GM23248 (cell line): Measurements from ENCODE around the gene CDKAL1. TPM values are rescaled to one million over a fixed set of nuclear protein-coding genes. Genes with fewer than 3 reads are reported as not detected.

Source experiments
- DNase-seq: peaks from one replicate; pipeline ENCODE4 v3.0.0-alpha.2; 2015
- H2AFZ ChIP-seq: fragments of 200-600 bp; sonication (generic); 2 replicates; pipeline ENCODE4 v1.6.1; 2016; ENCODE audit warnings: antibody characterized with exemption
- H3F3A ChIP-seq: fragments of 200-600 bp; sonication (generic); 2 replicates; pipeline ENCODE4 v1.6.1; 2016; ENCODE audit warnings: mild to moderate bottlenecking, antibody characterized with exemption, mixed run types; ENCODE audit not compliant: insufficient read depth
- H3K27ac ChIP-seq: fragments of 200-600 bp; sonication (generic); 2 replicates; pipeline ENCODE4 v1.5.1; 2016; ENCODE audit warnings: mild to moderate bottlenecking
- H3K27me3 ChIP-seq: fragments of 200-600 bp; sonication (generic); replicated peaks from 2 replicates; pipeline ENCODE4 v1.6.1; 2016; ENCODE audit warnings: mild to moderate bottlenecking; ENCODE audit not compliant: insufficient read depth
- H3K36me3 ChIP-seq: fragments of 200-600 bp; sonication (generic); 2 replicates; pipeline ENCODE4 v1.6.1; 2016; ENCODE audit warnings: low read depth, mild to moderate bottlenecking
- H3K4me1 ChIP-seq: fragments of 200-600 bp; sonication (generic); 2 replicates; pipeline ENCODE4 v1.6.1; 2016; ENCODE audit warnings: mild to moderate bottlenecking; ENCODE audit not compliant: insufficient read depth
- H3K4me2 ChIP-seq: fragments of 200-600 bp; sonication (generic); one replicate; pipeline ENCODE4 v1.6.1; 2016; ENCODE audit warnings: mild to moderate bottlenecking; ENCODE audit not compliant: unreplicated experiment
- H3K4me3 ChIP-seq: fragments of 200-600 bp; sonication (generic); 2 replicates; pipeline ENCODE4 v1.5.1; 2016; ENCODE audit warnings: mild to moderate bottlenecking
- H3K79me2 ChIP-seq: fragments of 200-600 bp; sonication (generic); 2 replicates; pipeline ENCODE4 v1.6.1; 2016; ENCODE audit warnings: mild to moderate bottlenecking; ENCODE audit not compliant: insufficient read depth
- H3K9ac ChIP-seq: fragments of 200-600 bp; sonication (generic); 2 replicates; pipeline ENCODE4 v1.6.1; 2016; ENCODE audit warnings: mild to moderate bottlenecking
- H3K9me2 ChIP-seq: fragments of 200-600 bp; sonication (generic); 2 replicates; pipeline ENCODE4 v1.6.1; 2016; ENCODE audit warnings: mixed run types, mild to moderate bottlenecking, moderate library complexity; ENCODE audit not compliant: insufficient read depth
- H3K9me3 ChIP-seq: fragments of 200-600 bp; sonication (generic); one replicate; pipeline ENCODE4 v1.6.1; 2017; ENCODE audit warnings: low read depth
- H4K20me1 ChIP-seq: fragments of 200-600 bp; sonication (generic); 2 replicates; pipeline ENCODE4 v1.6.0; 2016; ENCODE audit not compliant: insufficient read depth
- EZH2 ChIP-seq: fragments of 200-600 bp; sonication (generic); IDR thresholded peaks from 2 replicates; pipeline ENCODE4 v1.6.1; 2018; ENCODE audit warnings: antibody characterized with exemption, mild to moderate bottlenecking; ENCODE audit not compliant: insufficient read depth, poor library complexity, severe bottlenecking
- EZH2phosphoT487 ChIP-seq: fragments of 200-600 bp; sonication (generic); IDR thresholded peaks from 2 replicates; pipeline ENCODE4 v1.6.1; 2018; ENCODE audit warnings: antibody characterized with exemption, moderate library complexity, mild to moderate bottlenecking, low read depth; ENCODE audit not compliant: insufficient read depth
- WGBS, 2 experiments: methylation state at CpG; one replicate each; pipeline ENCODE4 v1.1.6; 2015 to 2017; ENCODE audit warnings: low lambda C conversion rate in 2 of 2, low coverage in 1 of 2; ENCODE audit errors: missing lambda C conversion rate in 2 of 2; 5-methylcytosine and 5-hydroxymethylcytosine counted together
- in situ Hi-C: fragments of 300-500 bp; cut with MboI; formaldehyde crosslinking; loops from 2 replicates; pipeline ENCODE4 v1.15.0; 2020
- polyA plus RNA-seq: library from polyadenylated mRNA; unstranded; fragments of >200 nt; fragmentation: Nextera tagmentation; extraction: Ambion mirVana; gene quantifications from 2 replicates; pipeline ENCODE4 v1.2.1, GENCODE V29; 2016
- total RNA-seq: library from RNA; depleted of rRNA; stranded (reverse); fragments of >200 nt; shearing (Covaris generic); gene quantifications from 2 replicates; pipeline ENCODE4 v1.2.3, GENCODE V29; 2014

CDKAL1 gene
- total and polyA plus RNA-seq, 2 experiments from 2014 or later, result 7.5 to 10.8 TPM

DNA sequence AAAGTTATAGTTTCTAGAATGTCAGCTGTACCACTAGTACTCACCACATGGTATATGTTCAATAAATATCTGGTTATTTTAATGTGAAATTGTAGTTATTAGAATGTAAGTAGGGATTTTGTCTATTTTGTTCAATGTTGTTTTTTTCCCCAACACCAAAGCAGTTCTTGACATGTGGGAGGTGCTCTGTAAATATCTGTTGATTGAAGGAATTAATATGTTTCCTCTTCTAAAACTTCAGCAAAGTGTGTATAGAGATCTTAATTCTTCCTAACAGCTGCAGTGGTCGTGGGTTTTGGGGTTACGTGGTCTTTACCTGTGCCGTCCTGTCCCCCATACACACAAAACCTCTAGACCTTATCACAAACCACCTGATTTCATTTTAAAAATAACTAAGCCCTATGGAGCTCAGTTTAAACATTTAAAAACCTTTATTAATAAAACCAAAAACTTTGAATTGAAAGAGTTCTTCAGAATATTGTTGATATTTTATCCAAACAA is 587.4 kb downstream of the CDKAL1 start:
- WGBS, 2 experiments, result 92% methylated on average over 3 of the region's 3 CpGs
- Histone ChIP-seq H3K36me3 (no peaks in the 10 kb centered on the region), H2AFZ (no peak overlapping the region), H3K27me3 (no peaks in the 10 kb centered on the region), H3K4me3 (no peak overlapping the region), H3K9ac (no peak overlapping the region), H3K4me2 (no peak overlapping the region), H4K20me1 (no peaks in the 10 kb centered on the region), H3F3A (no peaks in the 10 kb centered on the region), H3K4me1 (no peaks in the 10 kb centered on the region), H3K27ac (no peak overlapping the region), H3K9me2 (no peaks in the 10 kb centered on the region), H3K9me3 (no peaks in the 10 kb centered on the region), H3K79me2 (no peaks in the 10 kb centered on the region)
- TF ChIP-seq EZH2phosphoT487 (no peak), EZH2 (no peak)
- in situ Hi-C loops, result no loop called here
- no peak for DNase-seq

- Histone ChIP-seq H3K36me3 (no peaks in the 10 kb centered on the region), H3K4me3 (no peak overlapping the region), H3K27me3 (no peaks in the 10 kb centered on the region), H3K4me1 (no peaks in the 10 kb centered on the region), H3F3A (no peaks in the 10 kb centered on the region), H3K4me2 (no peak overlapping the region), H3K9ac (no peak overlapping the region), H3K27ac (no peak overlapping the region), H3K79me2 (no peaks in the 10 kb centered on the region), H4K20me1 (no peaks in the 10 kb centered on the region), H3K9me2 (no peaks in the 10 kb centered on the region), H3K9me3 (no peaks in the 10 kb centered on the region), H2AFZ (no peak overlapping the region)
- DNase-seq, result no peak
- in situ Hi-C loops, result no loop called here
- WGBS, 2 experiments, result 69 to 75% methylated on average over 4 of the region's 4 CpGs
- TF ChIP-seq EZH2phosphoT487 (no peak), EZH2 (no peak)
Measured at GRCh38 chr6:21123507-21124436, 589.5 kb downstream of the CDKAL1 start.

- Histone ChIP-seq H3F3A (no peaks in the 10 kb centered on the region), H3K79me2 (no peaks in the 10 kb centered on the region), H2AFZ (no peak overlapping the region), H3K4me2 (no peak overlapping the region), H3K4me3 (no peak overlapping the region), H3K9me2 (no peaks in the 10 kb centered on the region), H3K36me3 (no peaks in the 10 kb centered on the region), H3K27ac (no peak overlapping the region), H4K20me1 (no peaks in the 10 kb centered on the region), H3K9ac (no peak overlapping the region), H3K4me1 (no peaks in the 10 kb centered on the region), H3K27me3 (no peaks in the 10 kb centered on the region), H3K9me3 (no peaks in the 10 kb centered on the region)
- in situ Hi-C loops, result no loop called here
- TF ChIP-seq EZH2phosphoT487, result no peak
- no peak for TF ChIP-seq EZH2
- DNase-seq, result no peak
Measured at GRCh38 chr6:21128601-21129000, 594.3 kb downstream of the CDKAL1 start.

- Histone ChIP-seq H3K9me3 (no peaks in the 10 kb centered on the region), H4K20me1 (no peaks in the 10 kb centered on the region), H3K9ac (no peak overlapping the region), H3K36me3 (no peaks in the 10 kb centered on the region), H3K27ac (no peak overlapping the region), H3K27me3 (no peaks in the 10 kb centered on the region), H3K9me2 (no peaks in the 10 kb centered on the region), H3K4me3 (no peak overlapping the region), H3K4me2 (no peak overlapping the region), H3K79me2 (no peaks in the 10 kb centered on the region), H2AFZ (no peak overlapping the region), H3F3A (no peaks in the 10 kb centered on the region), H3K4me1 (no peaks in the 10 kb centered on the region)
- no peak for DNase-seq
- WGBS, 2 experiments, result 82 to 84% methylated on average over 3 of the region's 3 CpGs
- in situ Hi-C loops, result no loop called here
- no peak for TF ChIP-seq EZH2phosphoT487
- no peak for TF ChIP-seq EZH2
Measured at GRCh38 chr6:21131406-21131805, 597.1 kb downstream of the CDKAL1 start.
